Ecto neural progenitor cell (in vitro differentiated cells): ENCODE measurements around the gene BNC2.
"Not testable (repeated sequence)": the region's sequence is repeated elsewhere in the genome, so short reads cannot be mapped to it uniquely, and the experiment has no call there.

Source experiments
- DNase-seq: peaks from one replicate; pipeline ENCODE4 v3.0.0-alpha.2; 2018; ENCODE audit warnings: low spot score

BNC2 gene

DNA sequence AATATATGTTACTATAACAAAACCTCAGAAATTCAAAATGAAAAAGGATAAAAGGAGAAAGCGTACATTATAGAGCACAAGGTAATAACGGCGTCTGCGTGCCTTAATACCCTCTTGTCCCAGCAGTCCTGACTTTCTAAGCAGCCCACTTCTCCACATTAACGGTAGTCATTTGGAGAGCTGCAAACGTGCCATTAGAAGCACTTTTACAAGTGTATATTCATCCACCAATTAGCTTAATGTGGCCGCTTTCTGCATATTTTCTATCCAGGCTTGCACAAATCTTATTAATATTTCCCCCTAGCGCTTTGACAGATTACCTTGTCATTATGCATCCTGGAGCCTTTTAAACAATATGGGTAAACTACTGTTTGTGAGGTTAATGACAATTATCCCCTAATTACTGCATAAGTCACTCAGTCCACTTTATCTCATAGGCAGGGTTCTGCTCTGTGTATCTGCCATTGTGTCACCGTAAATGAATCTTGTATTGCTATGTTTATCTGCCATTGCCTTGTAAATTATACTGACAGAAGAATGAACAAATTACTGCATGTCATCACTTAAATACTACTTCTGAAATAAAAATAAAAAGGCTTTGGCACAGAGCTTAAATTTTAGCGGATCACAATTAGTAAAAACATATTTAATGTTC lies 421.3 kb downstream of the BNC2 start:
- DNase-seq, result no peak

GRCh38 chr9:16447946-16448345 lies 422.5 kb downstream of the BNC2 start:
- no peak for DNase-seq

DNA sequence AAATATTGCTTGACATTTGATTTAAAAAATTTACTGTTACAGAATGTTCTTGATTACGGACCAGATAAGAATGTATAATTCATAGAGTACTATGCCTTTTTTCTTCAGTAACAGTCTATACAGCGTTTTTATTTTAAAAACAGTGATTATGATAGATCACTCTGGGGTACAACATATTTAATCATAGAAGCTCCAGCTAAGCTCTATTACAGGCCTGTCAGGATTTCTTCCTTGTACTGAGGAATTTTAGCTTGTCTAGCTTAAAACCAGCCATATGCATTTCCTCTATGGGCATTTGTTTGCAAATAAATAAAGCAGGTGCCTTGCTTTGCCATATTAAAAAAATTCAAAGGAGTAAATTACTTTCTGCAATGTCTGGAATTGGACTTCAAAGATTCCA lies 423.8 kb downstream of the BNC2 start:
- DNase-seq, result no peak

DNA sequence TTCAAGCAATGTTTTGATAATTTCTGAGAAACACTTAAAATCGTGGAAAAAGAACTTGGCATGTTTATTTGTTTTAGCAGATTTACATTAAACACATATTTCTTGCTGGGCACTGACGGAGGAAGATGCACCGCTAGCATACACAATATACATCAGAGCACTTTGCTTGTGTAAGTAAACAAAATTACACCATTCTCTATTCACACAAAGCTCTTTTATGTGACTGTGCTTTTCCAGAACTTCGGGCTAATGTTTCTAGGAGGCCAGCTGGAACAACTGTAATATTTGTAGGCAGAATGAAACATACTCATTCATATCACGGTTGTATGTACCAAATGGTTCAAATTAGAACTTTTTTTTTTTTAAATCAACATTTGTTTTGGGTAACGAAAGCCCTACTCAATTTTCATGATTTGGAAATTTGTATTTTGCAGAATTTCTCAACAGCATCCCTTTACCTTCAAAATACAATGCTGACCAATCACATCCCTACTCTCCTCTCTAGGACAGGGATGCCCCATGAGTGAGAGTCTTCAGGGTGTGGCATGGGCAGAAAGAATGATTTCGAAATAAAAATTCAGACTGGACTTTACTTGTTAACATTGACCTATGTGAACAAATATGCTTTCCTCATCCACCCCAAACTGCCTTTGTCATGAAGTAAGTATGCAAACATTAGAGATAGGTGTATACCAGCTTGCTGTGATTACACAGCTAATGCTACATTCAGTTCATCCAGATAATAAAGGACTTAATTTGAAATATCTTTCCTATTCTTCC lies 425.1 kb downstream of the BNC2 start:
- no peak for DNase-seq

GRCh38 chr9:16442622-16443021 lies 427.8 kb downstream of the BNC2 start:
- DNase-seq, result no peak

DNA sequence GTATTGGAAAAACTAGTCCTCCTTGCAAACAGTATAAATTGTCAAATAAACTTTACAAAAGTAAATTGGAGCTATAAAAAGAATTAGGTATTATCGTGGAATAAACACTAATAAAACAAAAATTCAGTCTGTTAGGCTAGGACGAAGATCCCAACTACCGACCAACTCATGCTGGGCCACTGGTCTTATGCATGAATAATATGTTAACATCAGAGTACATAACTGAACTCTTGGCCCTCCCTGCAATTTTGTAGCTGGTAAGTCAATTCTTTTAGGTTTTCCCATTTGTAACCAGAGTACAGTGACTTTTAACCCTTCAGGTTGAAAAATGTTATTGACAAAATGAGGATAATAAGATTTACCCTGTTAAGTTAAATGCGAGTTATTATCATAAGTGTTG lies 428.7 kb downstream of the BNC2 start:
- DNase-seq, result no peak

DNA sequence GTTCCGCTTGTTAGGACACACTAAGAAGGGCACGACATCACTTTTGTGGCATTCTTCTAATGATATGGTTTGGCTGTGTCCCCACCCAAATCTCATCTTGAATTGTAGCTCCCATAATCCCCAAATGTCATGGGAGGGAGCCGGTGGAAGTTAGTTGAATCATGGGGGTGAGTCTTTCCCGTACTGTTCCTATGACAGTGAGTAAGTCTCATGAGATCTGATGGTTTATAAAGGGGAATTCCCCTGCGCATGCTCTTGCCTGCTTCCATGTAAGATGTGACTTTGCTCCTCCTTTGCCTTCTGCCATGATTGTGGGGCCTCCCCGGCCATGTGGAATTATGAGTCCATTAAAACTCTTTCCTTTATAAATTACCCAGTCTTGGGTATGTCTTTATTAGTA lies 431.6 kb downstream of the BNC2 start:
- DNase-seq, result not testable (repeated sequence)

DNA sequence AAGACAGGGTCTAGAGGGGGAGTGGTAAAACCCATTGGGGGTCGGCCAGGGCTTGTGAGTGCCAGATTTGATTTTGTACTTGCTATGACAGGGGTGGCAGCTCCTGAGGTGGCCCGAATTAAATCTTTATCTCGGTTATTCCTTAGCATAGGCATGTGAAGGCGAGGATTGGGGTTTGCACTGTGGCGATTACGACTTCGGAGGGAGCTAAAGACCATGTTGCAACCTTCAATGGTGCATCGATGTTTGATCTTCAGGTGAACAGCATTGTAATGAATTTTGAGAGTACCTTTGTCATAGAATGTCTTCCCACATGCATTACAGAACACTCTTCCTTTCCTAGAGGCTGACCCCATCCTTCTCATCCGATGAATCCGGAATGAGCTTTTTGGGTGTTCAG lies 433.9 kb downstream of the BNC2 start:
- no peak for DNase-seq

GRCh38 chr9:16434526-16434925 lies 435.9 kb downstream of the BNC2 start:
- no peak for DNase-seq

- DNase-seq, result no peak
Observed at GRCh38 chr9:16433494-16433893, 437.0 kb downstream of the BNC2 start.

DNA sequence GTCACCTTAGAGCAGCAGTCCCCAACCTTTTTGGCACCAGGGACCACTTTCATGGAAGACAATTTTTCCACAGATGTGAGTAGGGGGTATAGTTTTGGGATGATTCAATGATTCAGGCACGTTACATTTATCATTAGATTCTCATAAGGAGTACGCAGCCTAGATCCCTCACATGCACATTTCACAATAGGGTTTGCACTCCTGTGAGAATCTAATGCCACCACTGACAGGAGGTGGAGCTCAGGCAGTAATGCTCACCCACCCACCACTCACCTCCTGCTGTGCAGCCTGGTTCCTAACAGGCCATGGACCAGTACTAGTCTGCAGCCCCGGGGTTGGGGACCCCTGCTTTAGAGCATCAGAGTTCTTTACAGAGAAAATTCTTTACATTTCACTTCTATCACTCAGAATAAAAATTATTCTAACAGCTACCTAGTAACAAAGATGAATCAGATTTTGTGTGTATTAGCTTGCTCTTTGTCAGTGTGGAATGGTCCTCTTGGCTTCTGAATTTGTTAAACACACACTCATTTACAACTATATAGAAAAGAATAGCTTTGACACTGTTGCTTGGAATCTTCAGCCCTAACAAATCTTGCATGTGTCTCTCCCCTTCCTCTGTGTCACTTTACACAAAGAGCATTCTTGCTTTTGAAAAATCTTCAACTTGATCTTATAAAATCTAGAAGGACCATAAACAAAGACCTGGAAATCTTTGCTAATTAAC lies 438.6 kb downstream of the BNC2 start:
- DNase-seq, result no peak

GRCh38 chr9:16429671-16430070 lies 440.8 kb downstream of the BNC2 start:
- no peak for DNase-seq

- no peak for DNase-seq
Observed at GRCh38 chr9:16427873-16428427, 442.5 kb downstream of the BNC2 start.

DNA sequence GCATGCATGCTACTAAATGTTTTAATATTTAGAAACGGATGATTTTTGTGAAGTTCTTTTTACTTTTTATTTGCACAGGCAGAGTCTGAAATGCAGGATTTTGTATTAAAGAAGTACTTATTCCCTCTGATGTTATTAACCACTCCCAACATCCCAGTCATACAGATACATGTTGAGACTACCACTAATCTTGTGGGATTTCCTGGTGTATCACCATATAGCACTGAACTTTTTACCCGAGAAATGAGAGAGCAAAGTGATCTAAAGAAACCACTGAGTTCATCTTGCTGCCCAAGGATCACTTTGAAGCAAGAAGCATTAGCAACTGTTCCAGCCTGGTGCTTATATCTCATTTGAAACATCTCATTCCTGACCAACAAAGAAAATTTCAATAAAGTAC lies 443.8 kb downstream of the BNC2 start:
- no peak for DNase-seq

DNA sequence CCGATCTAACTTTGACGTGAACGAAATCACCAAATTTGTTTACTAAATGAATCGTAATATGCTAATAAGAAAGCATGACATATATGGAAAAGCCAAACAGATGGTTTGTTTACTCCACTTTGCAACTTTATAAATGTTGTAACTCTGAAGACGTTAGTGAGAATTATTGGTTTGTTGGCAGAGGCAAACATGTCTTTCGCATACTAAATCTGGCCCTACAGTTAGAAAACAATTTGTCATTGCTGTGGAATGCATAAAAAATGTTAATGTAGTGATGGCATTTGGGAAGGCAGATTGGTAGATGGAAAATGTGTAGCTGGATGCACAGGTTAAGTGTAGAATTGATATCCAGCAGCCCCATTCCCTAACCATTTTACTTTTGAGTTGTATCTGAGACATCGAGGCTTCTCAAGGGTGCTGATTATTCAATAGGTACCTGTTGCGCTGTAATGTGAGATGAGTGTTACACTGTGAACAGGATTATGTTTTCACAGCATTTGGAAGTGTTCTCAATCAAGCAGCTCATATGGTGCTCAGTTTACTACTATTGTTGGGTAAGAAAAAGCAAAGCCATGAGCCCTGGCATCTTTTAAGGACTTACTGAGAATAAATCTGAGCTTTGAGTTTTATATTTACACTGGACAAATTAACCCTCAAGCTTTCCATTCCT lies 444.8 kb downstream of the BNC2 start:
- no peak for DNase-seq

- DNase-seq, result no peak
Observed at GRCh38 chr9:16422114-16422513, 448.4 kb downstream of the BNC2 start.

DNA sequence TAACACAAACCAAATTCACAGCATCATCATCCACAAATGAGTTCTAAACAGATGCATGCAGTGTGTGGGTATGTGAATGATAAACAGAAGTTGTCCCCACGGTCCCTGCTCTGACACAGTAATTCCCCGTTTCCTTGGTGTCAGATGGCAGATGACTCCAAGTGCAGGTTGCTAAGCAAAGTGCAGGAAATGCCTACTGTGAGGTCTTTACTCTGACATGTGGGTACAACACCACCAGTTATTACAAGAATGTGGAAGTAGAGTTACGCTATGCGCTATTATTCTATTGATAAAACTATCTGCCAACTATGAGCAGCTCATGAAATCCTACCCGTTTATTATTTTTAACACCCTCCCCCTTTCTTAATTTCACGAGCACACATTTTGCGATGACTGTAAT lies 448.9 kb downstream of the BNC2 start:
- no peak for DNase-seq

- DNase-seq, result no peak
Observed at GRCh38 chr9:16419124-16419523, 451.3 kb downstream of the BNC2 start.

DNA sequence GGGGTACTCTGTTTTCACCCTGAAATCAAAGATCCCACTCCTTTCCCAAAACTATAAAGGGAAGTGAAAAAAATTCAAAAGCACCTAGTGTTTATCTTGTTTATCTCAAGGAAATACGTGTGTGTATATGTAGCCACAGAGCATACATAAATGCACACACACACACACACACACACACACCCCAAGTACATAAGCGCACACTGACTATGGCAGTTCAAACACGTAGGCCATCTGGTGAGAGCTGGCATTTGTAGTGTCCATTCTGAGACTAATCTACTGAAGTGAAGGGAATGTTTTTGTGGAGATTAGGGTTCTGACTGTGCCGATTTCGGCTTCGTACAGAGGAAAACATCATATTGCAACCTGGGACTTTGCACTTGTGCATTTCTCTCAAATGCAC lies 451.7 kb downstream of the BNC2 start:
- no peak for DNase-seq

DNA sequence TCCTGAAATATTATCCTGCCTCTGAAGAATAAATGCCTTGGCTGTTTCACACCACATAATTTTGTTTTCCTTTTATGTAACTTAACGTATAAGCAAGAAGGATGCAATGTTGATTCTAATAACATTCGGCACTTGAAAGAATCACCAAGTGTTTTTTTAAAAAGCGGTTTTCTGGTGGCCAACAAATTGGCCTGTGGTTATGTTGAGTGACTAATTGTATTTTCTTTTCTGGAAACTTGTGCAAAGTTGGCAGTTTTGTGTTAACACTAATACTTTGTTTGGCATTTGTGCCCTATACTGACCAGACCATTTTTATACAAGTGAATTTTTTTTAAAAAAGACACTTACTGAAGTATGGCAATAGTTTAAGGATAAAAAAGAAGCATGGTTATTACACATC lies 452.7 kb downstream of the BNC2 start:
- no peak for DNase-seq

DNA sequence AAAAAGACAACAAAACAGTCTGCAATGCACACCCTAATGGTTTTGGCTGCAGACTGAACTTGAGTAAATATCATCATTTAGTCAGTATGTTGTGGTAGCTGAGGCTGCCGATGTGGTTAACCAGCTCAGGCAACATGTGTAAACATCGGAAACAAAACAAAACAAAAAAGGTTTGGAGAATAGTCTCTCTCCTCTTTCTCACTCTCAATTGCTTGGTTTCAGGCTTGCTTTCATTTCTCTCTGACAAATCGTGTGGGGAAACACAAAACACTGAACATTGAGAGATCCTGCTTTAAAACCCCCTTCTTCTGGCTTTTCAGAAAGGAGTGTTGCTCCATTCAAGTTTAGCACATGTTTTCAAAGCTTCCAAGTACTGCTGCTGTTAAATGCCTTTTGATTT lies 453.3 kb downstream of the BNC2 start:
- no peak for DNase-seq

GRCh38 chr9:16414451-16414850 lies 456.0 kb downstream of the BNC2 start:
- no peak for DNase-seq
